IMR-90 (cell line): Measurements from ENCODE around the gene FRYL. TPM values are rescaled to one million over a fixed set of nuclear protein-coding genes. Genes with fewer than 3 reads are reported as not detected.

Experiments used
- ATAC-seq: fragments of 200-7000 bp; cut with Tn5 transposase; 2 replicates; pipeline ENCODE4 v1.9.1; 2020; ENCODE audit warnings: low read depth, mild to moderate bottlenecking, moderate library complexity
- BruUV-seq: library from RNA; stranded (reverse); fragments of 400-500 nt; replicated peaks from 2 replicates; lab custom pipeline; 2021; lab: Mats Ljungman, UMichigan
- CTCF ChIA-PET: fragments of 300-600 bp; formaldehyde crosslinking; extraction: SDS; loops from one replicate; lab custom pipeline; 2021; ENCODE audit warnings: antibody characterized with exemption; lab: Yijun Ruan, JAX
- POLR2A ChIA-PET: fragments of 300-600 bp; sonication (Branson Sonifier 250); formaldehyde crosslinking; loops from one replicate; lab custom pipeline; 2022; ENCODE audit warnings: antibody characterized with exemption; ENCODE audit not compliant: unreplicated experiment; lab: Charles Lee
- DNase-seq: peaks from one replicate; pipeline ENCODE4 v3.0.0; 2013
- H2AFZ ChIP-seq: replicated peaks from 2 replicates; pipeline ENCODE3; 2013; ENCODE audit warnings: low read length, mild to moderate bottlenecking; ENCODE audit not compliant: poor library complexity
- H2AK5ac ChIP-seq: 2 replicates; pipeline ENCODE4 v1.6.1; 2013; ENCODE audit warnings: low read depth, low read length, inconsistent platforms
- H2AK9ac ChIP-seq: replicated peaks from 2 replicates; pipeline ENCODE3; 2013; ENCODE audit warnings: mild to moderate bottlenecking, low read depth, low read length, moderate library complexity; ENCODE audit not compliant: poor library complexity
- H2BK120ac ChIP-seq: 2 replicates; pipeline ENCODE4 v1.6.1; 2013; ENCODE audit warnings: low read depth, low read length, inconsistent platforms
- H2BK15ac ChIP-seq: 3 replicates; pipeline ENCODE4 v1.6.1; 2013; ENCODE audit warnings: low read depth, low read length, inconsistent platforms
- H2BK20ac ChIP-seq: 2 replicates; pipeline ENCODE4 v1.6.1; 2013; ENCODE audit warnings: low read depth, mild to moderate bottlenecking, inconsistent platforms, low read length, moderate library complexity
- H2BK5ac ChIP-seq: 2 replicates; pipeline ENCODE4 v1.6.1; 2013; ENCODE audit warnings: mild to moderate bottlenecking, low read depth, low read length, inconsistent platforms; ENCODE audit not compliant: poor library complexity, severe bottlenecking
- H3K14ac ChIP-seq: replicated peaks from 2 replicates; pipeline ENCODE4 v1.6.1; 2013; ENCODE audit warnings: low read depth, low read length, inconsistent platforms
- H3K18ac ChIP-seq: 2 replicates; pipeline ENCODE4 v1.6.1; 2013; ENCODE audit warnings: low read depth, low read length, control low read depth
- H3K23ac ChIP-seq: 2 replicates; pipeline ENCODE4 v1.6.1; 2013; ENCODE audit warnings: low read depth, low read length, inconsistent platforms
- H3K27ac ChIP-seq: 2 replicates; pipeline ENCODE4 v1.5.1; 2013; ENCODE audit warnings: mild to moderate bottlenecking, control low read depth, low read length; ENCODE audit not compliant: insufficient read depth
- H3K27me3 ChIP-seq: 2 replicates; pipeline ENCODE4 v1.6.1; 2013; ENCODE audit warnings: low read length; ENCODE audit not compliant: control insufficient read depth, insufficient read depth
- H3K36me3 ChIP-seq: 2 replicates; pipeline ENCODE4 v1.6.1; 2013; ENCODE audit warnings: low read length, mixed read lengths; ENCODE audit not compliant: control insufficient read depth, insufficient read depth
- H3K4ac ChIP-seq: 2 replicates; pipeline ENCODE4 v1.6.1; 2013; ENCODE audit warnings: low read depth, low read length, inconsistent platforms
- H3K4me1 ChIP-seq: 2 replicates; pipeline ENCODE4 v1.6.1; 2013; ENCODE audit warnings: low read length, mixed read lengths; ENCODE audit not compliant: control insufficient read depth, insufficient read depth
- H3K4me2 ChIP-seq: 2 replicates; pipeline ENCODE4 v1.6.1; 2013; ENCODE audit warnings: low read depth, mild to moderate bottlenecking, control low read depth, low read length, moderate library complexity
- H3K4me3 ChIP-seq: 2 replicates; pipeline ENCODE4 v1.5.1; 2013; ENCODE audit warnings: low read depth, mild to moderate bottlenecking, control low read depth, low read length, moderate library complexity; ENCODE audit not compliant: insufficient read depth
- H3K56ac ChIP-seq: 2 replicates; pipeline ENCODE4 v1.6.1; 2013; ENCODE audit warnings: low read length, inconsistent platforms; ENCODE audit not compliant: insufficient read depth; ENCODE audit errors: extremely low read depth
- H3K79me1 ChIP-seq, 2 experiments: 2 replicates each; pipeline ENCODE4 v1.6.1; 2013; ENCODE audit warnings: low read length in 2 of 2, inconsistent platforms in 1 of 2, low read depth in 1 of 2
- H3K9ac ChIP-seq: 2 replicates; pipeline ENCODE4 v1.6.1; 2013; ENCODE audit warnings: low read depth, low read length, control low read depth
- H3K9me1 ChIP-seq: 2 replicates; pipeline ENCODE4 v1.6.1; 2013; ENCODE audit warnings: low read length, inconsistent platforms; ENCODE audit not compliant: insufficient read depth
- H3K9me3 ChIP-seq: 2 replicates; pipeline ENCODE4 v1.6.1; 2013; ENCODE audit warnings: low read length; ENCODE audit not compliant: control insufficient read depth, insufficient read depth
- H4K20me1 ChIP-seq: 2 replicates; pipeline ENCODE4 v1.6.1; 2013; ENCODE audit warnings: low read length, inconsistent platforms; ENCODE audit not compliant: insufficient read depth
- H4K5ac ChIP-seq: 2 replicates; pipeline ENCODE4 v1.6.1; 2013; ENCODE audit warnings: mild to moderate bottlenecking, low read depth, low read length, control low read depth
- H4K8ac ChIP-seq, 2 experiments: 2 replicates each; pipeline ENCODE4 v1.6.1; 2013; ENCODE audit warnings: low read depth in 2 of 2, low read length in 2 of 2, control low read depth in 1 of 2, inconsistent platforms in 1 of 2
- H4K91ac ChIP-seq: 2 replicates; pipeline ENCODE4 v1.6.1; 2013; ENCODE audit warnings: low read depth, low read length, inconsistent platforms; ENCODE audit not compliant: insufficient read depth
- BHLHE40 ChIP-seq: fragments of 150-350 bp; IDR thresholded peaks from 2 replicates; pipeline ENCODE4 v1.6.1; 2016; ENCODE audit warnings: mild to moderate bottlenecking, low read depth, low read length
- CTCF ChIP-seq: conservative IDR thresholded peaks from 2 replicates; pipeline ENCODE4 v1.5.1; 2012; ENCODE audit warnings: mild to moderate bottlenecking, low read depth, low read length, improper control_type of control experiment
- ELK1 ChIP-seq: fragments of 150-350 bp; IDR thresholded peaks from 2 replicates; pipeline ENCODE4 v1.6.1; 2016; ENCODE audit warnings: low read depth, mild to moderate bottlenecking, low read length, moderate library complexity, borderline replicate concordance
- FOS ChIP-seq: fragments of 150-350 bp; IDR thresholded peaks from 2 replicates; pipeline ENCODE4 v1.6.1; 2016; ENCODE audit warnings: low read depth, low read length
- MAFK ChIP-seq: IDR thresholded peaks from 2 replicates; pipeline ENCODE4 v1.6.1; 2012; ENCODE audit warnings: low read depth, low read length, improper control_type of control experiment
- MAZ ChIP-seq: IDR thresholded peaks from 2 replicates; pipeline ENCODE4 v1.6.1; 2012; ENCODE audit warnings: low read depth, mild to moderate bottlenecking, low read length, improper control_type of control experiment, moderate library complexity, borderline replicate concordance
- MXI1 ChIP-seq: IDR thresholded peaks from 2 replicates; pipeline ENCODE4 v1.6.1; 2012; ENCODE audit warnings: low read depth, mild to moderate bottlenecking, low read length, moderate library complexity, borderline replicate concordance
- NFE2L2 ChIP-seq: fragments of 150-350 bp; IDR thresholded peaks from 2 replicates; pipeline ENCODE4 v1.6.1; 2016; ENCODE audit warnings: low read depth, mild to moderate bottlenecking, low read length
- POLR2A ChIP-seq: IDR thresholded peaks from 2 replicates; pipeline ENCODE4 v1.6.1; 2012; ENCODE audit warnings: mild to moderate bottlenecking, low read depth, low read length
- RAD21 ChIP-seq: IDR thresholded peaks from 2 replicates; pipeline ENCODE4 v1.6.1; 2012; ENCODE audit warnings: low read length, improper control_type of control experiment
- RCOR1 ChIP-seq: IDR thresholded peaks from 2 replicates; pipeline ENCODE4 v1.6.1; 2012; ENCODE audit warnings: mild to moderate bottlenecking, low read length, improper control_type of control experiment; ENCODE audit not compliant: insufficient replicate concordance
- SMC3 ChIP-seq: fragments of 150-350 bp; IDR thresholded peaks from 2 replicates; pipeline ENCODE4 v1.6.1; 2016; ENCODE audit warnings: low read depth, mild to moderate bottlenecking, antibody characterized with exemption, low read length, moderate library complexity
- USF2 ChIP-seq: fragments of 150-350 bp; IDR thresholded peaks from 2 replicates; pipeline ENCODE4 v1.6.1; 2017; ENCODE audit warnings: mild to moderate bottlenecking, antibody characterized with exemption, low read length, low read depth
- WGBS, 2 experiments: methylation state at CpG; one replicate each; pipeline versions ENCODE4 v1.1.5 to v1.1.7; 2013; ENCODE audit warnings: missing lambda C conversion rate in 2 of 2; ENCODE audit not compliant: insufficient read length in 1 of 2; ENCODE audit errors: extremely low coverage in 2 of 2; 5-methylcytosine and 5-hydroxymethylcytosine counted together
- dilution Hi-C: fragments of 300-500 bp; cut with HindIII; formaldehyde crosslinking; loops from one replicate; pipeline ENCODE4 v1.14.3; 2018; ENCODE audit warnings: low sequenced_read_pairs; ENCODE audit not compliant: unreplicated experiment
- in situ Hi-C: fragments of 300-500 bp; cut with MboI; formaldehyde crosslinking; loops from 3 replicates; pipeline ENCODE4 v1.14.3; 2019; ENCODE audit warnings: low sequenced_read_pairs, inconsistent platforms, mixed read lengths
- intact Hi-C: fragments of 100-400 bp; cut with micrococcal nuclease; formaldehyde crosslinking; loops from 2 replicates; pipeline ENCODE4 v1.10.0; 2022
- polyA plus RNA-seq, 3 experiments: library from polyadenylated mRNA; depleted of rRNA; stranded (reverse); fragments of >200 nt; gene quantifications; 2 replicates each; pipeline ENCODE4 v1.2.3, GENCODE V29; 2012; ENCODE audit warnings: low replicate concordance in 1 of 3
- total RNA-seq: library from RNA; depleted of rRNA; stranded (reverse); fragments of >200 nt; gene quantifications from 2 replicates; pipeline ENCODE4 v1.2.3, GENCODE V29; 2012

Gene FRYL
- total and polyA plus RNA-seq, 2 of the 4 experiments (the other 2 are of a cell fraction) = 9.9 to 77.4 TPM

GRCh38 chr4:48454591-48454990 lies 325.5 kb downstream of the FRYL start:
- Histone ChIP-seq H3K4me2 (no peak overlapping the region), H3K4me3 (no peak overlapping the region), H2BK120ac (no peak overlapping the region), H4K20me1 (no peaks in the 10 kb centered on the region), H3K14ac (no peak overlapping the region), H2AK5ac (no peak overlapping the region), H2BK15ac (no peak overlapping the region), H2BK20ac (no peak overlapping the region), H3K9me1 (no peaks in the 10 kb centered on the region), H3K4me1 (no peaks in the 10 kb centered on the region), H4K91ac (no peak overlapping the region), H2AK9ac (no peak overlapping the region), H3K9me3 (no peaks in the 10 kb centered on the region), H3K36me3 (no peaks in the 10 kb centered on the region), H4K5ac (no peak overlapping the region), H3K27me3 (peaks cover 2% of the 10 kb centered on the region; the same call in 1 of the 2 replicates), H3K79me1 (no peaks in the 10 kb centered on the region), H2AFZ (no peak overlapping the region), H4K8ac (no peak overlapping the region), H2BK5ac (no peak overlapping the region), H3K56ac (no peak overlapping the region), H3K27ac (no peak overlapping the region), H3K18ac (no peak overlapping the region), H3K4ac (no peak overlapping the region), H3K23ac (no peak overlapping the region), H3K9ac (no peak overlapping the region)
- ChIA-PET CTCF (no interaction called here), POLR2A (no interaction called here)
- intact Hi-C loops (loop anchor here (10.0 kb wide), 1 partner anchor 50 kb away; no protein-coding TSS in a partner anchor), in situ Hi-C loops (no loop called here), dilution Hi-C loops (no loop called here)
- WGBS, 2 experiments = no CpG with 5 or more reads among the region's 2 CpGs
- no TSS peak for BruUV-seq
- DNase-seq (no peak), ATAC-seq (no peak)
- TF ChIP-seq RAD21 (no peak), RCOR1 (no peak), USF2 (no peak), FOS (no peak), NFE2L2 (no peak), CTCF (no peak), SMC3 (no peak), ELK1 (no peak), MAZ (no peak), MXI1 (no peak), POLR2A (no peak), MAFK (no peak), BHLHE40 (no peak)
